Measurements from ENCODE around the gene ATP8B4.
A peak's percentile ranks its signal among the peaks of the same experiment; 100 is the strongest.
"Not testable (repeated sequence)": the region's sequence is repeated elsewhere in the genome, so short reads cannot be mapped to it uniquely, and the experiment has no call there.

ATP8B4 gene

GRCh38 chr15:50107591-50108408 is 11.2 kb downstream of the ATP8B4 start:
- no peak for DNase-seq (ENCODE audit: low spot score)

GRCh38 chr15:50107157-50107556 is 11.9 kb downstream of the ATP8B4 start:
- no peak for DNase-seq (ENCODE audit: low spot score)

- no peak for DNase-seq (ENCODE audit: low spot score)
These were observed 12.6 kb downstream of the ATP8B4 start for GRCh38 chr15:50106457-50106856.

GRCh38 chr15:50100486-50100885 is 18.5 kb downstream of the ATP8B4 start:
- DNase-seq (ENCODE audit: low spot score): no peak

DNA sequence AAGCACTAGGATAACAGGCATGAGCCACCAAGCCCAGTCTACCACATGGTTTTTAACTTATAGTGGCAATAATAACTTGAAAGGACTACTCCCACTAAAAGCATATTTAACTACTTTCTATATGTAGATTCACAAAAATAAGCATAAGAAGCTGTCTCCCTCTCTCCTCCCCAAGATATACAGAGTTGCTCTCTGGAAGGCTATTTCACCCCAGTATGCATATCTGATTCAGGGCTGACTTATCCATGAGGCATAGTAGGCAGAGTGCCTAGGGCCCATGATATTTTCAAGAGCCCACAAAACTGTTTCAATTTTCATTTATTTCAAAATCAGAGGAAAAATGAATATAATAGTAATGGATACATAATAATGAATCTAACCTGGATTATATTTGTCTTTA is 20.5 kb downstream of the ATP8B4 start:
- no peak for DNase-seq (ENCODE audit: low spot score)

DNA sequence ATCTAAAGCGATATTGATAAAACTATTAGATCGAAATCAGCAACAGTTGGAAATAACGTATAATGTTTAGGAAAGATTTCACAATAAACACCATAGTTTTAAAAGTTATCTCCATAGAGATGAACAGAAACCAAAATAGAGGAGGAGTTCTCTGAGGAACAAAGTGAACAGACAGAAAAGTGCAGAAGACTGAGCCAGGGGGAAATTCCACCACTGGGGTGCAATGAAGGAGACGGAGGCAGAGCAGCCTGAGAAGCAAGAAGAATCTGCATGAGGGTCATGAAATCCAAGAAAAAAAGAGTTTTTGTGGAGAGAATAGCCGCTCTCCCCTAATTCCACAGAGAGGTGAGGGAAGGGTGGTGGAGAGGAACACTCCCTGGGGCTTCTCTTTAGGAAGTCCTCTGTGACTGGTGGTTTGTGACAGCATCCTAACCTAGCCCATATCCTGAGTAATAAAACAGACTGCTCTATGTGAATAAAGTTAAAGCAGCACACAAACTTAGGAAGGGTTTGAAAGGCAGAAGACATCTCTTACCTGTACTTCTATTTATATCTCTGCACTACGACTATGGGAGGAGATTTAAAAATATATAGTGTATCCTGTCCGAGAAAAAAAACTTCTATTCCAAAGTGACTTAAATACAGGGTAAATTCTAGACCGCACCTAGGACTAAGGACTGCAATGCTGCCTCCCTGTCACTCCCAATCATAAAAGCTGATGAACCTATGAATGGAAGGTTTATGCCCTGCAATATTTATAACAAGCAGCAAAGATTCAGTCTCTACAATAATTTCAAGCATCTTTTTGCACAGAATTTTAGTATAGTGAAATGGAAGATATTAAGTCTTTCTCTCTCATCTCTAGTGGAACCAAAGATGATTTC is 22.9 kb downstream of the ATP8B4 start:
- DNase-seq (ENCODE audit: low spot score): no peak

GRCh38 chr15:50089386-50089785 is 29.6 kb downstream of the ATP8B4 start:
- not testable (repeated sequence) for DNase-seq (ENCODE audit: low spot score)

DNA sequence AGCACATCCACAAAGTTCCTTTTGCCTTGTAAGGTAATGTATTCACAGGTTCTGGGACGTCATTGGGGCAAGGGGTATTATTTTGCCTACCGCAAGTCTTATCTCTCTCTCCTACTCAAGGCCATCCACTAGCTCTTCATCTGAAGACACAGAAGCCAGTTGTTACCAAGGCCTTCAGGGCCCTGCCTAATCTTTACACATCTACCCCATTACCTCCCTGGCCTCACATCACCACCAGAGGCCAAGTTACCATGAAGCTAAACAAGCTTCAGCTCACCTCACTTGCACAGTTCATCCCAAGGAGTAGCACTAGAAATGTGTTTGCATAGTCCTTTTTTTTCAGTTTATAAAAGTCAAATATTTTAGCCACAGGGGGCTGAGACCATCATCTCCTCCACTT is 34.1 kb downstream of the ATP8B4 start:
- no peak for DNase-seq (ENCODE audit: low spot score)

DNA sequence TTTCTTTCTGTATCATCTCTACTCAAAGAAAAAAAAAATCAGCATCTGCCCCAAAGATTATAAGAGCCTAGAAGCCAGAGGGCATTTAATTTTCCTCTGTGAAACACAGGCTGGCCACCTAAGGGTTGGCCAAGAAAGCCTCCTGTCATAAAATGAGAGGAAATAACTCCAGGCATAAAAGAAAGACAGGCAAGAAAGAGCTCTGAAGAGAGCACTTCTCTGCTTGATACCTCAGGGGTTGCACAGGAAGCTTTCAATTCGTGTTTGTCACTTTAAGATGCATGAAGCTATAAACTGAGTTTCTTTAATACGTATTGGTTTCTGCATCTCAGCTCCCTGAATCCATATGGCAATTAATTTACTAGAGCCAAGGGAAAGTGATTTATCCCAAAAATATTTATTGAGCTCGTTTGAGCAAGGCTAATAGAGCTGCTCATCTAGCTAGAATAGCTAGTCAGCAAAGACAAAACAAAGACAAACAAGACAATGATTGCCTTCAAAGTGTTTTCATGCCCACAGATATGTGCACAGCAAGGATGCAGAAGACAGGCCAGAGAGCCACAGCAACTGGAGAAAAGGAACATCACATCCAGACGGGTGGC is 35.5 kb downstream of the ATP8B4 start:
- DNase-seq (ENCODE audit: low spot score): no peak

GRCh38 chr15:50082066-50082465 is 37.0 kb downstream of the ATP8B4 start:
- DNase-seq (ENCODE audit: low spot score): no peak

DNA sequence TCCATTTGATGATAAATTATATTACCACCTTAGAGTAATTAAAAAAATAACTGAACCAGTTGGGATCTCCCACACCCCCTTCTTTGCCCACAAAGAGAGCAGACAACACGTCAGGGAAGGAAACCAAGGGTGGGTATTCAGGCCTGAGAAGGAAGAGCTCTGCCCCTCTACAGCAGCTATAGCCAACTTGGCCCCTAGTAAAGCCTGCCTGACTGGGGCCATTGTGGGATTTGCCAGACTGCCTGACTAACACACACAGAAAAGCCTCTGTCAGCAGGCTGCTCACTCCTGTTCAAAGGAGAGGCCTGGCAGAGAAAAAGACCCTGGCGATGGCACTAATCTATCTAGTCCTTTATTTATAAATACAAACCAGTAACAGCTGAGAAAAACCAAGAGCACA is 41.4 kb downstream of the ATP8B4 start:
- no peak for DNase-seq (ENCODE audit: low spot score)

DNA sequence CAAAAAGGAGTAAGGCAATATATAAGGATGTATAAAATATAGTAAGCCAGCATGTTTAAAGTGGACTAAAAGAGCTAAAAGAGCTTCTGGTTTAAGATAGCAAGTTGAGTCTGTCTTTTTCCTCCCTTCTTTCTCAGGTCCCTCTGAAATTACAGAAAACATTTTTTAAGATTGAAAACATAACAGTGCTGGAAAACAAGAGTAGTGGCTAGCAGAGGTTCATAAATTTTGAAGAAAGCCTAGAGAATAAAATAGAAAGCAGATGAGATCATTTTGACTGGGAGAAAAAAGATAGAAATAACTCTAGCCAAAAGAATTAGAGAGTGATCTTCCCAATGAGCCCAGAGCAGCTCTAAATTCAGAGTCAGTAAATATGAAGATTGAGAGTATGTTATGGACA is 41.9 kb downstream of the ATP8B4 start:
- DNase-seq (ENCODE audit: low spot score): no peak

DNA sequence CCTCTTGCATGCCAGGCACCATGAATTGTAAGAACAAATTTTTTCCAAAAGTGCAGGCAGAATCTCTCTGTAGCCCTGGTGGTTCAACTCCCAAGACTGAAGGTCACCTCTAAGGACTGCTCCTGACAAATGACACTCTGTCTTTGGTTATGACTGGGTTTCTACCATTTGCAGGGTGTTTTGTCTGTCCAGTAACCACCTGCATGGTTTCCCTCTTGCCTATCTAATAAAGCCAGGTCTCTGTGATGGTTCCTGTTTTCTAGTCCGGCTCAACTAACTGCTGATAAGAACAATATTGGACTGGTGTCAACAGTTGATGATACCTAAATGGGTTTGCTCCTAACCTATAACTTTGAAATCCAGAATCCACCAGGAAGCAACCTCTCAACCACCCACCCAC is 43.7 kb downstream of the ATP8B4 start:
- no peak for DNase-seq (ENCODE audit: low spot score)

DNA sequence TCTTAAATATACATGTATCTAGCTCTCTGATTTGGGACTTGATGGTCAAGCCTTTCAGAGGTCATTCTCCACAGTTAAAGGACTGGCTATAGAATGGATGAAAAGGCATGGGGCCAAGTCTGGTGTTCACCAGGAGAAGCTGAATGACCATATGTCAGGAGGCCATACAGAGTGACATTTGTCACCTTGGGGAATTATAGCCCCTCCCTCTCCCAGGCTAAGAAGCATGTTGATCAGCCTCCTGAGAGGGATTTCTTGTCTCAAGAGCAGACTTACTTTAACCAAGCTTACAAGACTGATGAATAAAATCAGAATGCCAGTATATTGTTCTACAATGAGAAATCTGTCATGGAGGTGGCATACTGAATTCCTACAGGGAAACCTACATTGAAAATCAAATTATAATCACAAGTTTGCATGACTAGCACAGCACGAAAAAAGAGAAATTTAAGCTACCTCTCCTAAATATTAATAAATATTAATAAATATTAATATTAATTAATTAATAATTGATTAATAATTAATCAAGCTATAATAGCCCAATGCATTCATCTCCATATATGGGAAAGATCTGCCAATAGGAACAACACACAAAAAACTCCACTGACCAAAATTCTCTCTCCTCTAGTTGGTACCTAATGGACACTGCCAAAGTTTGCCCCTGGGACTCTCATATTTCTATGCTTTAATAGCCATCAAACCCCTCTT is 47.3 kb downstream of the ATP8B4 start:
- no peak for DNase-seq (ENCODE audit: low spot score)

DNA sequence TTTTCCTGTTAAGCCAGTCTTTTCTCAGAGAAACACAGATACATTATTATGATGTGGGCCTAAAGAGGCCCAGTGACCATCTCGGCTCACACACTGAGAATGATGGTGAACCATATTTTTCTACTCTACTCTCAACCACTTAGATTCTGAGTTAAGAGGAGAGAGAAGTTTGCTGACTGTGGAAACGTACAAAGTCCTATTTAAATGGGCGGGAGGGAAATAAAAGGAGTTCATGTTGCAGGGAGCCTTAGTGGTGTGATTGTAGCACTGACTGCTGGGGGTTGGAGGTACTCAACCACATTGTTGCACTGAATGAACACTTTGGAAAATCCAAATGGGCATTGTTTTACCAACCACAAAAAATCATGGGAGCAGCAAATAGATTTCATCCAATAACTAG is 51.0 kb downstream of the ATP8B4 start:
- DNase-seq (ENCODE audit: low spot score): no peak

- DNase-seq (ENCODE audit: low spot score): no peak
These were observed 51.8 kb downstream of the ATP8B4 start for GRCh38 chr15:50067254-50067653.

- no peak for DNase-seq (ENCODE audit: low spot score)
These were observed 52.4 kb downstream of the ATP8B4 start for GRCh38 chr15:50066666-50067065.

- DNase-seq (ENCODE audit: low spot score): peak; percentile 34
These were observed 52.8 kb downstream of the ATP8B4 start for GRCh38 chr15:50066202-50066601.

- no peak for DNase-seq (ENCODE audit: low spot score)
These were observed 53.8 kb downstream of the ATP8B4 start for GRCh38 chr15:50065279-50065678.

DNA sequence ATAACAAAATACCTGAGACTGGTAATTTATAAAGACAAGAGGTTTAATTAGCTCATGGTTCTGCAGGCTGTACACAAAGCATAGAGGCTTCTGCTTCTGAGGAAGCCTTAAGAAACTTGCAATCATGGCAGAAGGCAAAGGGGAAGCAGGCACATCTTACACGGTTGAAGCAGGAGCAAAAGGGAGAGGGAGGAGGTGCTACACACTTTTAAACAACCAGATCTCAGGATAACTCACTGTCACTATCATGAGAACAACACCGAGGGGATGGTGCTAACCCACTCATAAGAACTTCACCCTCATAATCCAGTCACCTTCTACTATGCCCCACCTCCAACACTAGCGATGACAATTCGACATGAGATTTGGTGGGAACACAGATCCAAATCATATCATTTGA is 54.4 kb downstream of the ATP8B4 start:
- DNase-seq (ENCODE audit: low spot score): no peak

DNA sequence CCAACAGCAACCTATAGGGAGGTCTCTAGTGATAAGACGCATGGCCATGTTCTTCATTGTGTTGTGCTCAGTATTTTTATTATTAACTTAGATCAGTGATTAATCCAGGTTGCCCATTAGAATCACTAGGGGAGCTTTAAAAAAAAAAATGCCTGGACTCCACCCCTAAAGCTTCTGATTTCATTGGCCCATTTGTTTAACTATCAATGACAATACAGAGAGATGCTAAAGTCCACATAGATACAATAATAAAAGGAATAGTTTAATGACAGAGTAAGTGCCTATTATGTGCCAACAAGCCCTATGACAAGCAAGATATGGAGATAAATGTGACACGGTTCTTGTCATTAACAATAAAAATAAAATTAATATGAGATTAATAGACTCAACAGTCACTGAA is 55.8 kb downstream of the ATP8B4 start:
- no peak for DNase-seq (ENCODE audit: low spot score)

DNA sequence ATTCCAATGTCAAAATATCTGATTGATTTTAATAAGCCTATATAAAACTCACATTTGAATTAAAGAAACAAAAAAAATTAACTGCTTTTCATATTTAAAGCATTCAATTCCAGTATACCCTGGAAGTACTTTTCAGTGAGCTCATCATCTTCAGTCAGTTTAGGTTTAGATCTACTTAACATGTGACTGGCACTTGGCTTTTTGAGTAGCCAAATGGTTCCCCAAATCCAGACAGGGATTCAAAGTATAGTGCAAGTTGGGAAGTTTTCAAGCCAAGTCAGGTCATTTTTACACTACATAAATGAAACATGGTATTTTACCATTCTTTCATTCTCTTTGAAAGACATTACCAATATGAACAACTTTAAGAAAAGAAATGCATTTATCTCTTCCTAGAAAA is 57.5 kb downstream of the ATP8B4 start:
- DNase-seq (ENCODE audit: low spot score): no peak
